Measurements from ENCODE around the gene KCNH2. TPM values are rescaled to one million over a fixed set of nuclear protein-coding genes. Genes with fewer than 3 reads are reported as not detected.

Gene KCNH2
- total and polyA plus RNA-seq, 10 of the 15 experiments (the other 5 are each of a cell fraction or from before 2014, with no cell fraction given): 0.04 to 0.24 (median 0.17) TPM; not detected in 6

- Histone ChIP-seq H3K4me1 (ENCODE audit: control insufficient read depth, insufficient read depth, low read length) (no peaks in the 10 kb centered on the region; the same call in 1 of the 2 replicates), H3K9ac (ENCODE audit: control insufficient read depth, insufficient read depth, low read length) (no peak overlapping the region), H4K20me1 (ENCODE audit: control insufficient read depth, insufficient read depth) (no peaks in the 10 kb centered on the region), H3K36me3 (ENCODE audit: control insufficient read depth in 2 of 2, insufficient read depth in 2 of 2, low read length in 1 of 2) (no peaks in the 10 kb centered on the region), H3K9me3 (replicated peaks; ENCODE audit: control insufficient read depth, insufficient read depth, low read length) (no peaks in the 10 kb centered on the region; the same call in 2 of the 3 replicates), H3K27me3 (replicated peaks in 1 of 2; ENCODE audit: control insufficient read depth in 2 of 2, insufficient read depth in 2 of 2, low read length in 1 of 2) (peaks cover 0 to 3% of the 10 kb centered on the region in 2 experiments; a peak in 2 of 4 replicates), H3K4me3 (no peak overlapping the region), H3K4me2 (ENCODE audit: control insufficient read depth, insufficient read depth) (no peak overlapping the region), H3K27ac (ENCODE audit: control insufficient read depth, insufficient read depth) (no peak overlapping the region), H2AFZ (ENCODE audit: control insufficient read depth, low read depth, low read length) (no peak overlapping the region), H3K79me2 (ENCODE audit: control insufficient read depth, insufficient read depth, low read length) (no peaks in the 10 kb centered on the region)
- intact Hi-C loops (cut with micrococcal nuclease; ENCODE audit: unreplicated experiment) (loop anchor here (2.0 kb wide), 1 partner anchor 211 kb away; no protein-coding TSS in a partner anchor), in situ Hi-C loops (cut with MboI) (loop anchor here (5.0 kb wide), 2 partner anchors 87 to 212 kb away; no protein-coding TSS in a partner anchor)
- POLR2A ChIA-PET: no interaction called here
- 50% methylated on average over 7 of the region's 7 CpGs for WGBS (ENCODE audit: insufficient coverage, insufficient replicate concordance, low lambda C conversion rate, missing lambda C conversion rate)
- DNase-seq (ENCODE audit: low read depth, low spot score) (no peak), FAIRE-seq (no peak), ATAC-seq (no peak)
- BruUV-seq (replicated peaks): no TSS peak
- RAD21 ChIA-PET (ENCODE audit: unreplicated experiment): no interaction called here
- SMC1A ChIA-PET (ENCODE audit: uncharacterized antibody, unreplicated experiment): interaction anchor here (1.0 to 1.2 kb wide), 2 partner anchors 19 to 91 kb away, joined by 3 to 6 read pairs; no protein-coding TSS in a partner anchor
- CTCF ChIA-PET: interaction anchor here (0.8 to 2.6 kb wide), 4 partner anchors 19 to 91 kb away, joined by 3 to 10 read pairs (median 4); no protein-coding TSS in a partner anchor
- TF ChIP-seq SIX5 (IDR thresholded peaks at IDR 0.05; ENCODE audit: low read depth, low read length, severe bottlenecking) (no peak), ZSCAN29 (IDR thresholded peaks at IDR 0.05) (no peak), HSF1 (IDR thresholded peaks at IDR 0.05; ENCODE audit: low read depth, low read length) (no peak), HDAC2 (IDR thresholded peaks at IDR 0.05) (no peak), ZBTB4 (CRISPR knock-in tag; IDR thresholded peaks at IDR 0.05) (no peak), HDGF (IDR thresholded peaks at IDR 0.05) (no peak), RCOR1 (conservative IDR thresholded peaks at IDR 0.05; ENCODE audit: low read depth, low read length) (no peak), MTA3 (IDR thresholded peaks at IDR 0.05; ENCODE audit: borderline replicate concordance, low read length) (no peak)
Measured at GRCh38 chr7:150989456-150989855, 11.3 kb upstream of the KCNH2 start.
